Measurements from ENCODE around the gene IER3IP1.

- TF ChIP-seq CTCF (conservative IDR thresholded peaks at IDR 0.05; ENCODE audit: low read depth, low read length) (no peak), POLR2A (IDR thresholded peaks at IDR 0.05; ENCODE audit: low read depth, low read length) (no peak), SMC3 (IDR thresholded peaks at IDR 0.05; ENCODE audit: low read depth, low read length) (no peak), MXI1 (IDR thresholded peaks at IDR 0.05; ENCODE audit: borderline replicate concordance, low read depth, low read length) (no peak), BHLHE40 (IDR thresholded peaks at IDR 0.05; ENCODE audit: low read depth, low read length) (no peak)
Observed at GRCh38 chr18:47180765-47181164, 4.6 kb upstream of the IER3IP1 start.

Measured in IMR-90 (cell line).